ENCODE data around the gene CGNL1.

The CGNL1 gene

GRCh38 chr15:57503911-57504598, 127.8 kb downstream of the CGNL1 start:
- no peaks in the 10 kb centered on the region for H3K4me1 ChIP-seq (ENCODE audit: low read length)

DNA sequence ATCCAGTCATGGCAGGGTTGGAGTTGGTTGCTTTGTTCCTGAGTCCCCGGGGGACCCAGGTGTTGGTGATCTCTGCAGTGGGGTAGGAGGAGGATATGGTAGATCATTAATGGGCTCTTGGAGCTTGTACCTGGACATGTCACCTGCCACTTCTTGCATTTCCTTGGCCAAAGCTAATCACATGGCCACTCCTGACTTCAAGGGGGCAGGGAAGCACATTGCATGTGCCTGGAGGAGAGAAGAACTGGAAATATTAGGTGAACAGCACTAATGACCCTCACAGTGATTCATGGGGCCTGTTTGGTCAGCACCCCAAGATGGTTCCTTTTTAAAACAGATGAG, 128.3 kb downstream of the CGNL1 start:
- DNase-seq = no peak
- Histone ChIP-seq H3K36me3 (replicated peaks; ENCODE audit: insufficient read depth, low read length) (no peaks in the 10 kb centered on the region), H3K9ac (ENCODE audit: low read length) (no peak overlapping the region), H3K9me2 (replicated peaks; ENCODE audit: insufficient read depth, low read length) (no peaks in the 10 kb centered on the region), H4K20me1 (ENCODE audit: insufficient read depth, low read length) (no peaks in the 10 kb centered on the region), H3K4me2 (ENCODE audit: low read depth, low read length) (no peak overlapping the region), H3K4me3 (ENCODE audit: low read length) (no peak overlapping the region), H2AFZ (ENCODE audit: low read length) (no peak overlapping the region), H3K27ac (ENCODE audit: low read length) (no peak overlapping the region), H3K9me3 (replicated peaks; ENCODE audit: insufficient read depth, low read length) (no peaks in the 10 kb centered on the region), H3K4me1 (ENCODE audit: low read length) (no peaks in the 10 kb centered on the region), H3K27me3 (replicated peaks; ENCODE audit: insufficient read depth, low read length) (no peaks in the 10 kb centered on the region), H3K79me2 (ENCODE audit: low read length) (no peaks in the 10 kb centered on the region), H3F3A (ENCODE audit: insufficient read depth, low read length) (no peaks in the 10 kb centered on the region)
- TF ChIP-seq CTCF (IDR thresholded peaks at IDR 0.05; ENCODE audit: low read length) = no peak
- TF ChIP-seq EZH2 (optimal IDR thresholded peaks at IDR 0.05; ENCODE audit: low read depth, low read length) = no peak
- no peak for TF ChIP-seq EZH2phosphoT487 (IDR thresholded peaks at IDR 0.05; ENCODE audit: low read length)

More at GRCh38 chr15:57503911-57504598, 127.8 kb downstream of the CGNL1 start:
- Histone ChIP-seq H3K36me3 (replicated peaks; ENCODE audit: insufficient read depth, low read length) (no peaks in the 10 kb centered on the region), H3K9me2 (replicated peaks; ENCODE audit: insufficient read depth, low read length) (no peaks in the 10 kb centered on the region), H3K9ac (ENCODE audit: low read length) (no peak overlapping the region), H3K9me3 (replicated peaks; ENCODE audit: insufficient read depth, low read length) (no peaks in the 10 kb centered on the region), H3F3A (ENCODE audit: insufficient read depth, low read length) (no peaks in the 10 kb centered on the region), H3K27me3 (replicated peaks; ENCODE audit: insufficient read depth, low read length) (no peaks in the 10 kb centered on the region), H3K4me3 (ENCODE audit: low read length) (no peak overlapping the region), H4K20me1 (ENCODE audit: insufficient read depth, low read length) (no peaks in the 10 kb centered on the region), H3K4me2 (ENCODE audit: low read depth, low read length) (no peak overlapping the region), H3K79me2 (ENCODE audit: low read length) (no peaks in the 10 kb centered on the region), H2AFZ (ENCODE audit: low read length) (no peak overlapping the region), H3K27ac (ENCODE audit: low read length) (no peak overlapping the region)
- TF ChIP-seq CTCF (IDR thresholded peaks at IDR 0.05; ENCODE audit: low read length) (no peak), EZH2 (optimal IDR thresholded peaks at IDR 0.05; ENCODE audit: low read depth, low read length) (no peak), EZH2phosphoT487 (IDR thresholded peaks at IDR 0.05; ENCODE audit: low read length) (no peak)
- no peak for DNase-seq

DNA sequence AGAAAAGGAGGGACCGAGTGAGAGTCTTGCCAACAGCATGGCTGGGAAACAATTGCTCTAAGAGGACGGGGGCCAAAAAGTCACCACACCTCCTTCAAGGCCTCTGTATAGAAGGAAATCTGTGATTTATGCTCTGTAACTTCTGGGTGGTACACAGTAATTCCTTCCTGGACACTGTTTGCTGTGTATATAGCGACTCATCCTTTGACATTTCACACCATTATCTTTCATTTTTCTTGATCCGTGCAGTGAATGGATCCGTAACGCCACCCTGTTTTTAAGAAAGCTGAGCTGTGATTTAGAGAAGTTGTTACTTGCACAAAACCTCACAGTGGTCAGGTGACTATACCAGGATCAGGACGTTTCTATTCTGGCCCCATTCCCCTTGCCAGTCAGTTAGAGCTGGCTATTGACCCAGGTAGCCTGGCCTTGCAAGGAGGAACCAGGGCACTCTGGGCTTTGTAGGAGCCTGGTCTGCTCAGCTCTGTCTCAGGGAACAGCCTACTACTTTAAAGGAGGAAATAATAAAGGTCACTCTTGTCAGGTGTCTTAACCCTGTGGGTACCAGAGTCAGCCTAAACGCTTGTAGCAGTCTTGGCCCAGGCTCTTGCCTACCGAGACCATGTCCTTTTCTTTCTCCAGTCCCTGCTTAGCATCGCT, 128.9 kb downstream of the CGNL1 start:
- H3K27ac ChIP-seq (ENCODE audit: low read length) = no peak overlapping the region
- no peak overlapping the region for H3K4me3 ChIP-seq (ENCODE audit: low read length)
- H3F3A ChIP-seq (ENCODE audit: insufficient read depth, low read length) = no peaks in the 10 kb centered on the region
- no peaks in the 10 kb centered on the region for H3K9me3 ChIP-seq (replicated peaks; ENCODE audit: insufficient read depth, low read length)
- no peaks in the 10 kb centered on the region for H4K20me1 ChIP-seq (ENCODE audit: insufficient read depth, low read length)
- no peaks in the 10 kb centered on the region for H3K9me2 ChIP-seq (replicated peaks; ENCODE audit: insufficient read depth, low read length)
- H3K36me3 ChIP-seq (replicated peaks; ENCODE audit: insufficient read depth, low read length) = no peaks in the 10 kb centered on the region
- no peak overlapping the region for H3K9ac ChIP-seq (ENCODE audit: low read length)
- DNase-seq = no peak
- H3K4me2 ChIP-seq (ENCODE audit: low read depth, low read length) = no peak overlapping the region
- H3K4me1 ChIP-seq (ENCODE audit: low read length) = no peaks in the 10 kb centered on the region
- H2AFZ ChIP-seq (ENCODE audit: low read length) = no peak overlapping the region
- no peaks in the 10 kb centered on the region for H3K79me2 ChIP-seq (ENCODE audit: low read length)
- TF ChIP-seq EZH2phosphoT487 (IDR thresholded peaks at IDR 0.05; ENCODE audit: low read length) (no peak), CTCF (IDR thresholded peaks at IDR 0.05; ENCODE audit: low read length) (no peak), EZH2 (optimal IDR thresholded peaks at IDR 0.05; ENCODE audit: low read depth, low read length) (no peak)
- H3K27me3 ChIP-seq (replicated peaks; ENCODE audit: insufficient read depth, low read length) = no peaks in the 10 kb centered on the region
